Ishikawa (cell line): ENCODE data around the gene BTBD2.

ENCODE experiments used
- CEBPB ChIP-seq: IDR thresholded peaks from 2 replicates; pipeline ENCODE4 v1.6.1; 2012
- CREB1 ChIP-seq: IDR thresholded peaks from 2 replicates; pipeline ENCODE4 v1.6.1; 2012; ENCODE audit warnings: low read depth
- EGR1 ChIP-seq: IDR thresholded peaks from 2 replicates; pipeline ENCODE4 v1.6.1; 2012
- EP300 ChIP-seq: IDR thresholded peaks from 2 replicates; pipeline ENCODE4 v1.6.1; 2012; ENCODE audit warnings: borderline replicate concordance
- FOXM1 ChIP-seq: IDR thresholded peaks from 2 replicates; pipeline ENCODE4 v1.6.1; 2012; ENCODE audit warnings: low read depth, borderline replicate concordance
- MAX ChIP-seq: IDR thresholded peaks from 2 replicates; pipeline ENCODE4 v1.6.1; 2012
- NFIC ChIP-seq: IDR thresholded peaks from 2 replicates; pipeline ENCODE4 v1.6.1; 2012
- RAD21 ChIP-seq: IDR thresholded peaks from 2 replicates; pipeline ENCODE4 v1.6.1; 2012; ENCODE audit warnings: low read depth
- TAF1 ChIP-seq: IDR thresholded peaks from 2 replicates; pipeline ENCODE4 v1.6.1; 2012; ENCODE audit warnings: low read depth, mild to moderate bottlenecking
- TCF12 ChIP-seq: IDR thresholded peaks from 2 replicates; pipeline ENCODE4 v1.6.1; 2012; ENCODE audit warnings: low read depth
- TEAD4 ChIP-seq: IDR thresholded peaks from 2 replicates; pipeline ENCODE4 v1.6.1; 2012
- USF1 ChIP-seq: IDR thresholded peaks from 2 replicates; pipeline ENCODE4 v1.6.1; 2012
- YY1 ChIP-seq: IDR thresholded peaks from 2 replicates; pipeline ENCODE4 v1.6.1; 2012; ENCODE audit warnings: low read depth
- ZBTB7A ChIP-seq: IDR thresholded peaks from 2 replicates; pipeline ENCODE4 v1.6.1; 2012; ENCODE audit warnings: low read depth
- TF ChIP-seq, protein P1 (sequence below): IDR thresholded peaks from 2 replicates; pipeline ENCODE4 v1.6.1; 2012; ENCODE audit warnings: low read depth, mild to moderate bottlenecking

Gene BTBD2

GRCh38 chr19:1953441-1954094 lies 61.9 kb downstream of the BTBD2 start:
- TF ChIP-seq EGR1 (no peak), TAF1 (no peak), NFIC (no peak), RAD21 (no peak), TCF12 (no peak), CREB1 (no peak), FOXM1 (no peak), YY1 (no peak)
- TF ChIP-seq, protein P1, sequence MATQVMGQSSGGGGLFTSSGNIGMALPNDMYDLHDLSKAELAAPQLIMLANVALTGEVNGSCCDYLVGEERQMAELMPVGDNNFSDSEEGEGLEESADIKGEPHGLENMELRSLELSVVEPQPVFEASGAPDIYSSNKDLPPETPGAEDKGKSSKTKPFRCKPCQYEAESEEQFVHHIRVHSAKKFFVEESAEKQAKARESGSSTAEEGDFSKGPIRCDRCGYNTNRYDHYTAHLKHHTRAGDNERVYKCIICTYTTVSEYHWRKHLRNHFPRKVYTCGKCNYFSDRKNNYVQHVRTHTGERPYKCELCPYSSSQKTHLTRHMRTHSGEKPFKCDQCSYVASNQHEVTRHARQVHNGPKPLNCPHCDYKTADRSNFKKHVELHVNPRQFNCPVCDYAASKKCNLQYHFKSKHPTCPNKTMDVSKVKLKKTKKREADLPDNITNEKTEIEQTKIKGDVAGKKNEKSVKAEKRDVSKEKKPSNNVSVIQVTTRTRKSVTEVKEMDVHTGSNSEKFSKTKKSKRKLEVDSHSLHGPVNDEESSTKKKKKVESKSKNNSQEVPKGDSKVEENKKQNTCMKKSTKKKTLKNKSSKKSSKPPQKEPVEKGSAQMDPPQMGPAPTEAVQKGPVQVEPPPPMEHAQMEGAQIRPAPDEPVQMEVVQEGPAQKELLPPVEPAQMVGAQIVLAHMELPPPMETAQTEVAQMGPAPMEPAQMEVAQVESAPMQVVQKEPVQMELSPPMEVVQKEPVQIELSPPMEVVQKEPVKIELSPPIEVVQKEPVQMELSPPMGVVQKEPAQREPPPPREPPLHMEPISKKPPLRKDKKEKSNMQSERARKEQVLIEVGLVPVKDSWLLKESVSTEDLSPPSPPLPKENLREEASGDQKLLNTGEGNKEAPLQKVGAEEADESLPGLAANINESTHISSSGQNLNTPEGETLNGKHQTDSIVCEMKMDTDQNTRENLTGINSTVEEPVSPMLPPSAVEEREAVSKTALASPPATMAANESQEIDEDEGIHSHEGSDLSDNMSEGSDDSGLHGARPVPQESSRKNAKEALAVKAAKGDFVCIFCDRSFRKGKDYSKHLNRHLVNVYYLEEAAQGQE = no peak

DNA sequence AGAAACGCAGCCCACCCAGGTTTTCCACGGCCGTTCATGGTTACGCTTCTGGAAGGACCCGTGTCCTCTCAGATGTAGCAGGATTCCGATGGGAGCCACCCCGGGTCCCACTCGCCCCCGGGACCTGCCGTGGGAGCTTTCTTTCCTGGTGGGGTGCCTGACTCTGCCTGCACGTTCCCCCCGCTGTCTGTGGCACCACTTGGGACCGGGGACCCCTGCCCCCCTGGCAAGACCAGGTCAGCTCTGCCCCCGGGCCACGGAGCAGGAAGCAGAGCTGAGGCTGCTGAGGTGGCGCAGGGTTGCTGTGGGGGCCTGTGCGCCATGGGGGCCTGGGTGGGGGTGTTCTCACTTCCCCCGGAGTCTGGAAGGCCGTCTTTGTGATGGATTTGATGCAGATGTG lies 62.5 kb downstream of the BTBD2 start:
- TF ChIP-seq CEBPB = no peak
- TF ChIP-seq FOXM1 = no peak
- no peak for TF ChIP-seq RAD21
- no peak for TF ChIP-seq EGR1
- no peak for TF ChIP-seq TEAD4
- TF ChIP-seq YY1 = no peak
- no peak for TF ChIP-seq EP300
- no peak for TF ChIP-seq TCF12
- TF ChIP-seq USF1 = no peak
- no peak for TF ChIP-seq NFIC
- TF ChIP-seq, protein P1 = no peak
- no peak for TF ChIP-seq ZBTB7A
- TF ChIP-seq TAF1 = no peak
- no peak for TF ChIP-seq MAX
- TF ChIP-seq CREB1 = no peak

- TF ChIP-seq MAX (no peak), FOXM1 (no peak), EP300 (no peak), CEBPB (no peak), TCF12 (no peak), ZBTB7A (no peak)
Observed at GRCh38 chr19:1952635-1953034, 62.9 kb downstream of the BTBD2 start.

DNA sequence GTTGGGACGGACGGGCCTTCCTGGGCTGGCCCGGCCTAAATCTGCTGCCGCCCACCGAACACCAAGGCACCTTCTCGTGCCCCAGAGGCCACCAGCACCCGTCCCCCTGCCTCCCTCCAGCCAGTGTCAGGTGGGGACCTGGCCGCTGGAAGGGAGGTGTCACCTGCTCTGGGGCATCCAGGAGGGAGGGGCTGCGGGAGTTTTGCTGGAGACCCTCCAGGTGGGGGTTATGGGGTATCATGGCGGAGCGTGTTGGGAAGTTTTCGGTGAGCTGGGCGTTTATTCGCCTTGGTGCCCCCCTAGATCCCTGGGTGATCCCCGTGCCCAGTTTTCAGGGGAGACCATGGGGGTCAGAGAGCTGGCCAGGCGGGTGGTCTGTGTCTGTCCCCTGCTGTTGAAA lies 64.9 kb downstream of the BTBD2 start:
- TF ChIP-seq RAD21 (no peak), USF1 (no peak), NFIC (no peak), EGR1 (no peak), TEAD4 (no peak), EP300 (no peak), CEBPB (no peak), TCF12 (no peak), YY1 (no peak), MAX (no peak), FOXM1 (no peak), TAF1 (no peak), CREB1 (no peak), ZBTB7A (no peak)
- TF ChIP-seq, protein P1 = no peak
